NCI-H1436 (cell line): ENCODE data around the gene BATF.

Experiments
- DNase-seq: peaks from one replicate; lab custom pipeline; 2025; lab: John Stamatoyannopoulos, UW

BATF gene

DNA sequence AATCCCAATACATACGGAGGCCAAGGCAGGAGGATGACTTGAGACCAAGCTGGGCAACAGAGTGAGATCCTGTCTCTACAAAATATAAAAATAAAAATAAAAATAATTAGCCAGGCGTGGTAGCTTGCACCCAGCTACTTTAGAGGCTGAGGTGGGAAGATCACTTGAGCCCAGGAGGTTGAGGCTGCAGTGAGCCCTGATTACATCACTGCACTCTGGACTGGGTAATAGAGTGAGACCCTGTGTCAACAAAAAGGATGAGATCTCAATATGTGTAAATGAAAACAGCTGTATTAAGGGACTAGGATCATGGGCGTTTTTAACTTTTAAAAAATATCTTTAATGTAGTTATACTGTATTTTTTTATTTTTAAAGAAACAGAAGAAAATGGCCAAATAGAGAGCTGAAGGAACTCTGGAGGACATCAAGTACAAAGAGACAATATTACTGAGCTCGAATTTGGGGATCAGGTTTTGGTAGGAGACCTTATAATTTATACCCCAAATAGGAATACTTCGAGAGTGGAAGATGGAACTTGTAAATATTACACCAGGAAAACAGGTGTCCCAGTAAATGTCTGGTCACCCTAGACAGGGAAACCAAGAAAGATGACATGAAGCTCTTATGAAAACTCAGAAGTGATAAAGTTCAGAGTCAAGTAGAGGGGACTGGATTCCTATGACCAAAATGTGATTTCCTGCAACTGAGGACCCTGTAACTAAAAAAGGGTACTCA, 13.1 kb downstream of the BATF start:
- no peak for DNase-seq

DNA sequence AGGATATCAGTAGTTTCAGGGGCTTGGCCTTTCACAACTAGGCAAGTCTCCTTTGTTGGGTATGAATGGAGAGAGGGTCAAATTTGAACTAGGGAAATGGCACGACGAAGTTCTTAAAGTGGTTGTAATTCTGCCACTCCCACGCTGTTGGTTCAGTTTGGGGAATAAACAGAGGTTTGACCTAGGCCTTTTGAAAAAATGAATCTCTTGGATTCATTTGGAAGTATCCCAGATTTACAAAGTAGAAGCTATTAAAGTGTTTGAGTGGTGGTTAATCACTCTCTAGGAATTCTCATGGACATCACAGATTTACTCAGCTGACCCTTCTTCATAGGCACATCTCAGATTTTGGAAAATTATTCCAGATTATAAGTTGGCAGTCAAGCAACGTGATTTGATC, 14.8 kb downstream of the BATF start:
- DNase-seq, result no peak

DNA sequence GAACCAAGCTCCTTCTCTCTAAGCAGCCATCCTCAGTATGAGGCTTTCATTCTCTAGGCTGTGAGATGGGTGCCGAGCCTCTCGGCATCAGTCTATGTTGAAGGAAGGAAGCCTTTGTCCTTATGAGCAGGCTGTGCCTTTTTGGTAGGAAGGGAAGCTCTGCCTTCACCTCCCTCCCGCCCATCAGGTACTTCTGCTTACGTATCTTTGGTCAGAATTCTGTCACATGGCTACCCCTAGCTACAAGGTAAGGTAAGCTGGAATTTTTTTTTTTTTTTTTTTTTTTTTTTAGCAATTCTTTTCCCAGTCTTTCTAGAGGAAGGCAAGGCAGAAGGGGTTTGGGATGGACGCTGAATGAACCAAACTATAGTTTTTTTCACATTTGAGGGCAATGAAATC, 16.9 kb downstream of the BATF start:
- DNase-seq, result no peak

DNA sequence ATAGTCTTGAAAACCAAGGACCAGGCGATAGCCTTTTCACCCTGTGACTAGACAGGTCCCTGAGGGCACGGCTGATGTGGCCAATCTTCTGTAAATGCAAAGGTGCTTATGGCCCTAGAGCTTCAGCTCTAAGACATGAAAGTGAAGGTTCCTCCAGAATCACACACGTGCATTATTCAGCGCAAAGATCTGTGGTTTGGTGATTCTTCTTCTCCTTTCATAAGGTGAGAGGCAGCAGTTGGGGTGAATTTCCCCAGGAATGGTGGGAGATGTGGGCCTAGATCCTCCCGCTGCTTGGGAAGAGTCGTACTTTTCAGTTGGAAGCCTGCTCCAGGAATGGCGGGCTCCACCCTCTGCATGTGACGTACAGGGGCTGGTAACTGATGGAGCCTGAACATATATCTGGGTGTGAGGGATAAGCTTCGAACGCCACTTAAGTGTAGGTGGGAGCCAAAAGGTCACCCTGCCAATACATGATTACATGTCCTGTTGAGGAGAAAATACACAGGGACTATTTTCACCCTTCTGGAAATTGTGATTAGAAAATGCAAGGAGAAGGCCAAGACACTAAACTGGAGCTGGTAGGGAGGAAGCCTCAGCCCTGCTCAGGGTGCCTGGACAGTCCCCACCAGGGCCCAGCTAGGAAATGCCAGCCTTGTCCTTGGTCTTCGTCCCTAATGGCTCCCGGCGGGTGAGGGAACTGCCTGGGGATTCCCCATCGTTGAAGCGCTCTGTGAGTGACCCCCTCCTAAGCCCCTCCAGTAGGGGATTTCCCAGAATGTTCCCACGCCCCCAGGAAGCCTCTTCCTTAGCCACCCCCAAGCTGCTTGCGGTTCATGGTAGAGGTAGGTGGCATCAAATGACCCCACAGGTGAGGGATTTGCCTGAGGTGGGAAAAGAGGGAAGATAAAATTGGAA, 17.6 kb downstream of the BATF start:
- no peak for DNase-seq

DNA sequence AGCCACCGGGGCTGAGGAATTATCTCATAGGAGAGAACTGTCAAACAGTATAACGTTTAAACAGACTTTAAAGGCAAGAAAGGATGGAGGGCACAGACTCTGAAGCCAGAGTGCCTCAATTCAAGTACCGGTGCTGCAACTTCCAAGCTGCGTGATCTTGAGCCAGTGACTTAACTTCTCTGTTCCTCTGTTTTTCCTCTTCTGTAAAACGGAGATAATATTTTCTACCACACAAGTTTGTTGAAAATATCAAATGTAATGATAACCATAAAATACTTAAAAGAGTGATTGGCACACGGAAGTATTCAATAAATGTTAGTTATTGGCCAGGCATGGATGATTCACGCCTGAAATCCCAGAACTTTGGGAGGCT, 18.2 kb downstream of the BATF start:
- DNase-seq, result no peak

DNA sequence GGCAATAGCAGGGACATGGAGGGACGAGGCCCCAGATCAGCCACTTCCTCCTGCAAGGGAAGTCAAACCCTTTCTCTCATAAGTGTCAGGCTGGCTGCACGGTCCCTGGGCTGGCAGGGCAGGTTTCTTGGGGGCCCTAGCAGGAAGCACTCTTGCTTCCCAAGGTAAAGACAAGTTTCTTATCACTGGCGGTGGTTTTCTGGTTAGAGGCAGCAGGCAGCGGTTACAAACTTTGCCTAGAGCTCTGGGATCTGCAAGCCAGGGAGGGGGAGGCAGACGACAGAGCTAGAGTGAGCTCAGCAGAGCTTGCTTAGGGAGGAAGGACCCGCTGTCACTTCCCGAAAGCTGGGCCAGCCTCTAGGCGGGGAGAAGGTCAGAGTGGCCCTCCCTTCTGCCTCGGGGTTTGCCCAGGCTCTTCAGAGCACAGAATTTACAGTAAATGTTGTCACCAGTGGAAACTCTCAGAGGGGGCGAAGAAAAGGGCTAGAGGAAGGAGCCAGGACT, 20.4 kb downstream of the BATF start:
- DNase-seq, result no peak

DNA sequence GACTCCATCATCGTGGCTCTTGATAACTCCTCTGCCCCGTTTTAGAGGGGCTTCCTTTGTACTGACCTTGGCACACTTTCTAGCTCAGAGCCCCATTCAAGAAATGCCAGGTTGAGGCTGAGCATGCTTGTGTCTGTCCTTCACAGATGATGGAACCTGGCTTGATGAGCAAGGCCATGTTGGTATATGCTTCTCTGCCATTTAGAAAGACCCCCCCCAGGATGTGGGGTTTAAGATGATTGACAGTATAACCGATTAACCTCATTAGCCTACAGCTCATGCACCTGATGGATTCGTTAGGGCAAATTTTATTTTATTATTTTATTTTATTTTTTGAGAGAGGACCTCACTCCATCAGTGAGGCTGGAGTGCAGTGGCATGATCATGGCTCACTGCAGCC, 21.0 kb downstream of the BATF start:
- DNase-seq, result no peak

DNA sequence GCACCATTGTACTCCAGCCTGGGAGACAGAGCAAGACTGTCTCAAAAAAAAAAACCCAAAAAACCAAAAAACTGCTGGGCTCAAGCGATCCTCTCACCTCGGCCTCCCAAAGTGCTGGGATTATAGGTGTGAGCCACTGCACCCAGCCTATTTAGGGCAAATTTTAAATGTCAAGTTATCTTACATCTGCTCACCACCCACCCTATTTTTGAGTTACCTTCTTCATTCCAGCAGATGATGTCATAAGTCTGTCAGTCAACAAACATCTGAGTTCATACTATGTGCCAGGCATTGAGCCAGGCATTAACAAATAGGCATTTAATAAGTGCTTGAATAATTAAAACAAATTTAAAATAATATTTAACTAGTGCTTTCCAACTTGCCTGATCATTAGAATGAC, 21.5 kb downstream of the BATF start:
- DNase-seq, result no peak

DNA sequence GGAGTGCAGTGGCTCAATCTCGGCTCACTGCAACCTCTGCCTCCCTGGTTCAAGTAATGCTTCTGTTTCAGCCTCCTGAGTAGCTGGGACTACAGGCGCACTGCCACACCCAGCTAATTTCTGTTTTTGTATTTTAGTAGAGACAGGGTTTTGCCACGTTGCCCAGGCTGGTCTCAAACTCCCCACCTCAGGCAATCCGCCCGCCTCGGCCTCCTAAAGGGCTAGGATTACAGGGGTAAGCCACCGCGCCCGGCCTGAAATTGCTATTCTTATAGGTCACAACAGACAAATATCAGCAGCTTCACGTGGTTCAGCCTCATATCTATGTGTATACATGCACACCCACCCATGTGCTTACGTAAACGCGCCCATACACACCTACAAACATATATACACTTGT, 23.6 kb downstream of the BATF start:
- DNase-seq, result no peak

DNA sequence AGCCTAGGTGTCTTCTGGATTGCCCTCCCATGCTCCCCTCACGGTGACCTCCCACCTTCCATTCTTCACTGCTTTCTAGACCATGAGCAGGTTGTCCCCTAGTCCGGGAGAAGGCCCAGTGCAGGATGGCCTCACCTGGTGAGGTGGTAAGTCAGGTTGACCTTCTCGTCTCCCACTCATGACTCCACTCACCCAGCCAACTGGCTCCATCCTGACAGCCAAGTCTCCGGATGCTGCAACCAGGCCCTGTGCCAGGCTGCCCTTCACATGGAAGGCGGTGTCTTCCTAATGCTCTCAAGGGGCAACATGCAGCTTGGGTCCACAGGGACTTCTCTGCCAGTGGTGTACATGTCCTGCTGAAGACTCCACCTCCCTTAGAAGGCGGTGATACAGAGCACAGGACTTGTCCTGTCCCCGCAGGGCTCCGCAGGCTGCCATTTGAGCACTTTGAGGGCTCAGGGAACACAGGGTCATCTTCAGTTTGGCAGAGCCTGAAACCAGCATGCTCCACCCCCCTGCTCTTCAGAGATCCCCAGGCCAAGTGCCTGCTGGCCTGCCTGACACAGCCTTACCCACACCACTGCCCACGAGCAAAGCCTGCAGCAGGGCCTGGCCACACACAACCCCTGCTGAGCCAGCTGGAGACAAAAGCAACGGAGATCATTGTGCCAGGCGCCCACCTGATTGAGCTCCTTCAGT, 25.4 kb downstream of the BATF start:
- DNase-seq, result no peak

DNA sequence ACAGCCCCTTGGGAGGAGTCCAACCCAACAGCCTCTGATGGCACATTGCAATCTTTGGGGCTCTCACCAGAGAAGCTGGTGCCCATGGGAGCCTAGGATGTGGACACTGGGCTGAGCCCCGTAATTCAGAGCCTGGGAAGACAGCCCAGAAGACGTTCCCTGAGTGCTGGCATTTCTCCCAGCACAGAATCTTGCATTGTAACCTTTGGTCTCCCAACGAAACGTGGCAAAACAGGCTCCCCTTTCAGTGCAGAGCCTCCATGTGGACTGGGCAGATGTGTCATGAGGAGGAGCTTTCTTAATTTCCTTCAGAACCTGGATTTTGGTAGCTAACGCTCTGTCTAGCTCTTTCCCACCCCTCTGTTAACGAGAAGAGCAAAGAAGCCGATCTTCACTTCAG, 26.3 kb downstream of the BATF start:
- DNase-seq, result no peak

DNA sequence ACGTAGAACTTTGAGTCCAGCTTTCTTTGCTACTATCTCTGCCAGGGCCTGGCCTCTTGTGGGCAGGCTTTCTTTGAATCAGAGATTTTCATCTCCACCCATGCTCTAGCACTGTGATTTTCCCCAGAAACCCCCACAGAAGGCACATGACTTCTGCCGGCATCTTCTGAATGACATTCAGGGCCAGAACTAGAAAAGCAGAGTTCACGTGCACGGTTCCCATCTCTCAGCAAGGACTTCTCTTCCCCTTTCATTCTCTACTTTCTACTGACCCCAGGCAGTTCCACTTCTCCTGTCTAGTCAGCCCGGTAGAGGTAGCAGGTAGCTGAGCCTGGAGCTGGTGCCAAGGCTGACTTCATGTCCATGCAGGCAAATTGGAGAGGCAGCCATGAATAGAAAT, 26.9 kb downstream of the BATF start:
- no peak for DNase-seq

DNA sequence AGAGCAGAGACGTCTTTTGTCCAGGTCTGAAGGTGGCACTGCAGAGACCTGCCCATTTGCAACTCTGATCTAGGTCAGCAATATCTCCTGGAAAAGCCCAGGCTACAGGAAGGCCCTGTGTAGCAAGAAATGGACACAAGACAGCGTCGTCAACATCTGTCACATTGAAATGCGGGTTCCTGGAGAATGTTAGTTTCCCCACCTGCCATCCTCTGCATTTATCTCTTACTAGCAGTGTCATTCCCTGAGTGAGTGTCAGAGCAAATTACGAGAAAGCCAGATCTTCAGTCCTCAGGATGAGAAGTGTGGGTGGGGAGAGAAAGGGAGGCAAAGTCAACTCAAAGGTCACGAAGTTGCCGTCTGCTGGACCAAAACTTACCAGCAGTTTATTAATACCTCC, 28.8 kb downstream of the BATF start:
- no peak for DNase-seq

DNA sequence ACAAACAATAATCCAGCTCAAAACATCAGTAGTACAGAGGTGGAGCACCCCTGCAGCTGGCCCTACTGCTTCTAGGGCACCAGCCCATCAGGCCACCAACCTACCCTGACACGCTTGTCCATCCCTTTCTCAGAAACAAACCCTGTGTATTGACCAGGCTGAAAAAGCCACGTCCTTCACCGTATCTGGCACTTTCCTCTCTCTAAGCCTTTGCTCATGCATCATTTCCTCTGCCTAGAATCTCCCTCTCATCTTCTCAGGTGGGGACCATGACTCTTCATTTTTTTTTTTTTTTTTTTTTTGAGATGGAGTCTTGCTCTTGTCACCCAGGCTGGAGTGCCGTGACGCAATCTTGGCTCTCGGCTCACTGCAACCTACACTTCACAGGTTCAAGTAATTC, 30.9 kb downstream of the BATF start:
- DNase-seq, result no peak

DNA sequence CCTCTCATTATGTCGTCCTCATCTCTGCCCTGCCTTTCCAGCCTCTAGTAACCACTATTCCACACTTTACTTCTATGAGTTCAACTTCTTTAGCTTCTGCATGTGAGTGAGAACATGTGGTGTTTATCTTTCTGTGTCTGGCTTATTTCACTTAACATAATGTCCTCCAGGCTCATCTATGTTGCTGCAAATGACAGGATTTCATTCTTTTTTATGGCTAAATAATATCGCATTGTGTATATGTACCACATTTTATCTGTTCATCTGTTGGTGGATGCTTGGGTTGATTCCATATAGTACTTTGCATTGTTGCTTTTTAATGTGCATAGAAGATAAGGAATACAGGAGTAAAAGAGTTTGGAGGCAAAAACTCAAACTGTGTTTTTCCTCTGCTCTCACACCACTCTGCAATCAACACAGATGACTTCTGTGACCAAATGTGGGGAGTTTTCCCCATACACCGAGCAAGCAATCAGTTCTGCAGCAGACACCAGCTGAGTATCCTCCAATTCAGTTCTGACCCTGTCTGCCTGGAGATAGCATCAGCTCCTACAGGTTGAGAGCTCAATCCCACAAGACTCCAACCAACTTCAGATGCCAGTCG, 31.6 kb downstream of the BATF start:
- DNase-seq, result no peak

DNA sequence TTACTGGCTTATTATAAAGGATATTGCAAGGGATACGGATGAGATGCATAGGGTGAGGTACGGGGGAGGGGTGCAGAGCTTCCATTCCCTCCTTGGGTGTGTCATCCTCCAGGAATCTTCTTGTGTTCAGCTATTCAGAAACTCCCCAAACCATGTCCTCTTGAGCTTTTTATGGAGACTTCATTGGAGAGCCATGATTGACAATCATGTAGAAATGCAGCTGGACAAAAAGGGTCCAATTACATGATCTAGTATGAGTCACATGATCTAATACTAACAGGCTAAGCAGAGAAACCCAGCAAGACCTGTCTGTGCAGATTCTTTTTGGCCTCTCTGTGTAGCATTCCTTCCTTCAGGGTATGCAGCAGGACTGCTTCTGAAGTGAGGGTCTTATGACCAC, 32.2 kb downstream of the BATF start:
- DNase-seq, result no peak

DNA sequence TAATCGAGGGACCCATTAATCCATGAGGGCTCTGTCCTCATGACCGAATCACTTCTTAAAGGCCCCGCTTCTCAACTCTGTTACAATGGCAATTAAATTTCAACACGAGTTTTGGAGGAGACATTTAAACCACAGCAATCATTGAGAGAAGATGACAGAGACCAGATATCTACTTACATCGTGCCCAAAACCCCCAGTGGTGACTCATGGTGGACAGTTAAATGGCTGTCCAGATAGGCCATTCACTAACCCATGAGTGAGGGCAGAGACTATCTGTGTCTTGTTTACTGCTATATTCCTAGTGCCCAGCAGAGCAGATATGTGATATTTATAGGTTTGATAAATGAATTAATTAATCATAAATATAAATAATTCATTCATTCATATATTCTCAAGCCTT, 36.2 kb downstream of the BATF start:
- DNase-seq, result no peak

DNA sequence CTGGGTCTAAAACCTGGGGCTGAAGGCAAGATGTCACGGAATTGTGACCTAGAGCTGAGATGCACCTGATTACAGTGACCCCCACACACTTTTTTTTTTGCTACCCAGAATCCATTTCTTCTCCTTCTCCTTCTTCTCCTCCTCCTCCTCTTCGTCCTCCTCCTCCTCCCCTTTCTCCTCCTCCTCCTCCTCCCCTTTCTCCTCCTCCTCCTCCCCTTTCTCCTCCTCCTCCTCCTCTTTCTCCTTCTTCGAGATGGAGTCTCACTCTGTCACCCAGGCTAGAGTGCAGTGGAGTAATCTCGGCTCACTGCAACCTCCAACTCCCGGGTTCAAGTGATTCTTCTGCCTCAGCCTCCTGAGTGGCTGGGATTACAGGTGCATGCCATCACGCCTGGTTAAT, 36.8 kb downstream of the BATF start:
- DNase-seq, result no peak

DNA sequence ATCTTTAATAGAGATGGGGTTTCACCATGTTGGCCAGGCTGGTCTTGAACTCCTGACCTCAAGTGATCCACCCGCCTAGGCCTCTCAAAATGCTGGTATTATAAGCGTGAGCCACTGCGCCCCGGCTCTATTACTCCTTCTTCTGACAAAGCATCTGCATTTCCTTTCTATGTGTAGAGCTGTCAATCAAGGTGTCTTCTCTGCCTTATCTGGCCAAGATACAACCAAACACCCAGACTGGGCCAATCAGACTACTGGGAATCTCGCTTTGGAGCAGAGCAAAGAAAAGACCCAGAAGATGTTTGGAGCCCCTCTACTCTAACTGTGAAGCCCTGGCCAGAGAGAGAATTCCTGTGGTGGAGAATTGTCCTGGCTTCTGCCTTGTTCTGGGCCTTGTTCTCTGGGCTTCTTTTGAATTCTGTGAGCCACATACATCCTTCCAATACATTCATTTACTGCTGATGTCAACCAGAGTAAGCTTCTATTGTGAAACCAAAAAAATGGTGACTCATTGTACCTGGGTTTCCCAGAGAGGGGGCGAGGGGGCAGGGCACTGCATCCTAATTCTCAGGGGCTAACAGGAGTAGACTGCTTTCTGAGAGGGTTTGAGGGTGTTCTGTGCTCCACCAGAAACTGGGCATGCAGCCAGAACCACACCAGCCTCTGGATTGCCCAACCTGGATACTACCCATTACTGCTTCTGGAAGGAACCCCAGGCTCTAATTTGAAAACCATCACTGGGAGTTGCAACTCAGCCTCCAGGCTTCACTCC, 37.4 kb downstream of the BATF start:
- no peak for DNase-seq

DNA sequence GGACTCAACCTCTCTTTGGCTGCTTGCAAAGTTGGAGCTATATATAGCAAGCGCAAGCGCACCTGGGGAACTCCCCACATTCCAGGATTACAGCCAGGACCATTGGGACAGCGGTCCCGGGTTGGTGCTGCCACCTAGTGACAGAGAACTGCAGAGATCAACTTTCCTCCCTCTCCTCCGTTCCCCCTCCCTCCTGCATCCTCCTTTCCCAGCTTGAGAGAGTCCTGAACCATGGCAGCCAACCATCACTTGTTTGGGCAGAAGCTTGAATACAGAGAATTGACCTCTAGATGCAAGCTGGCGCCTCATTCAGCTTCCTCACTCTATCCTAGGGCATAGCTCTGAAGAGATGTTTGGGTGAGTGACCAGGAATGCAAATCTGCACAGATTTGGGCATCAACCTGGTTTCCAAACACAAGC, 38.8 kb downstream of the BATF start:
- DNase-seq, result peak; percentile 28

DNA sequence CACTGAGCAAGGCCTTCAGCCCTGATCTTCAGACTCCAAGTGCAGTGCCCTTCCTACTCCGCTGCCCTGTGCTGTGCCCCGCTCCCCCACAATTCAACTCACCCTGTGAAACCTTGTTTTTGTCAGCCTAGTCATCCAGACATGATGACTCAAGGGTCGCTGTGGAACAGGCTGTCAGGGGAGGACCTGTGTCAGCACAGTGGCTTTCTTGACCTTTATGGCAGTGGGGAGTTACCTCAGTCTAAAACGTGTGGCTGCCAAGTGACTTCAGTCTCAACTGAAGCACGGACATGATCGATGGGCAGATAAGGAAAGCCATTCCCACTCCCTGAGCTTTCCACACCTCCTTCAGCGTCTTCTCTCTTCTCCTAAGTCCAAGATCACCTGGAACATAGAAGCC, 39.8 kb downstream of the BATF start:
- DNase-seq, result no peak

DNA sequence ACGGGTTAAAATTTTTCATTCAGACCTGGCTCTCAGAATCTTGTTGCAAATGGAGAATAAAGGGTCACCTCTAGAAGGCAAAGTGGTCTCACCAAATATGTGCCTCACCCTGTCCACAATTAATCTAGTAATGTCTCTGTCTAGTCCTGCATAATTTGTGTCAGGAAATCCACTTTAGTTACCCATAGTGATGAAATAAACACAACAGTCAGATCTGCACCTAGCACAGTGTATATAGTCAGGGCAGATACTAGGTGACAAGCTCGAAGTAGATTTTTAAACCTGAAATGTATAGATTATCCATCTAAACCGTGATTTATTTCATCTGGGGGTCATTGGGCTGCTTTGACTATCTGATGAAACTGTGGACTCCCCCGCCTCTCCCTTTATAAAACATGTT, 40.2 kb downstream of the BATF start:
- no peak for DNase-seq
